Psoas muscle (tissue), 8 donors: Measurements from ENCODE around the gene FECH. TPM values are rescaled to one million over a fixed set of nuclear protein-coding genes. Genes with fewer than 3 reads are reported as not detected.

Source experiments
- ATAC-seq, 4 donors: fragments of 200-7000 bp; cut with Tn5 transposase; one replicate each; pipeline ENCODE4 v1.9.1; 2020; ENCODE audit warnings: moderate library complexity in 3 of 4, mild to moderate bottlenecking in 2 of 4
- DNase-seq, 2 donors: peaks; one replicate each; pipeline ENCODE4 v3.0.0-alpha.2; 2020
- H3K27ac ChIP-seq: fragments of 200-600 bp; one replicate; pipeline ENCODE4 v1.8.0; 2022
- H3K27me3 ChIP-seq, 3 donors: fragments of 200-600 bp in 1 of 3; one replicate each; pipeline versions ENCODE4 v1.6.1 to v1.8.0; 2013 to 2022; ENCODE audit warnings: low read length in 2 of 3, mild to moderate bottlenecking in 2 of 3, moderate library complexity in 1 of 3; ENCODE audit not compliant: insufficient read depth in 3 of 3
- H3K36me3 ChIP-seq, 2 donors: fragments of 200-600 bp in 1 of 2; one replicate each; pipeline versions ENCODE4 v1.6.1 to v1.8.0; 2013 to 2022; ENCODE audit warnings: low read depth in 1 of 2, mild to moderate bottlenecking in 1 of 2, moderate library complexity in 1 of 2; ENCODE audit not compliant: insufficient read depth in 1 of 2
- H3K4me1 ChIP-seq: fragments of 200-600 bp; one replicate; pipeline ENCODE4 v1.8.0; 2022
- H3K4me3 ChIP-seq: fragments of 200-600 bp; one replicate; pipeline ENCODE4 v1.8.0; 2022; ENCODE audit warnings: mild to moderate bottlenecking
- H3K9me3 ChIP-seq: fragments of 200-600 bp; one replicate; pipeline ENCODE4 v1.8.0; 2022
- CTCF ChIP-seq: fragments of 200-600 bp; IDR thresholded peaks from one replicate; pipeline ENCODE4 v1.8.0; 2022; ENCODE audit warnings: antibody characterized with exemption
- WGBS, 3 donors: extraction: QIAGEN DNeasy Blood & Tissue Kit; methylation state at CpG; one replicate each; pipeline versions ENCODE4 v1.1.6 to v1.1.7; 2013; 5-methylcytosine and 5-hydroxymethylcytosine counted together
- intact Hi-C, 2 donors: fragments of 100-400 bp; cut with DNase I; formaldehyde crosslinking; loops; one replicate each; pipeline versions ENCODE4 v1.11.0 to v1.14.2; 2022
- polyA plus RNA-seq, 3 donors: library from polyadenylated mRNA; stranded (reverse); fragments of 200-250 nt; gene quantifications; one replicate each; pipeline ENCODE4 v1.2.3, GENCODE V29; 2013
- total RNA-seq, 4 donors: library from RNA; stranded (reverse); fragmentation: NEBNext Ultra II Directional in 2 of 4; extraction: Animal tissue kit (Norgen Biotek cat#: 25700) in 2 of 4; gene quantifications; one replicate each; pipeline versions ENCODE4 v1.2.1 to v1.2.4, GENCODE V29; 2021 to 2023
- donor health status: healthy with polysubstance abuse.
- donor health status: DM: no; HTN: no; CAD: no; lungs with moderate emphysema.
- donor health status: Bipolar disorder and iron deficiency.
- donor health status: healthy.
- donor health status: DM: yes; HTN: yes; CAD: no.
- donor health status: DM: no; HTN: no; CAD: no.
- donor health status: DM: no; HTN: no; CAD: no.
- donor health status: DM: yes; HTN: yes; CAD: no.

Gene FECH
- total and polyA plus RNA-seq, 7 donors = 14.4 to 59.7 (median 42.2) TPM

GRCh38 chr18:57561261-57561660, 25.2 kb downstream of the FECH start:
- no peak for TF ChIP-seq CTCF
- no peaks in the 10 kb centered on the region for H3K9me3 ChIP-seq
- no peaks in the 10 kb centered on the region for H3K4me1 ChIP-seq
- no peak overlapping the region for H3K4me3 ChIP-seq
- H3K36me3 ChIP-seq = peaks cover 6 to 79% of the 10 kb centered on the region in 2 donors
- DNase-seq (no peak), ATAC-seq (no peak)
- intact Hi-C loops = loop anchor here in 1 of 2 donors (5.0 kb wide), 2 partner anchors 694 to 809 kb away; no protein-coding TSS in a partner anchor
- H3K27ac ChIP-seq = no peak overlapping the region
- no peaks in the 10 kb centered on the region for H3K27me3 ChIP-seq
- 93 to 94% (median 93%) methylated on average over 6 of the region's 6 CpGs for WGBS, 3 donors

DNA sequence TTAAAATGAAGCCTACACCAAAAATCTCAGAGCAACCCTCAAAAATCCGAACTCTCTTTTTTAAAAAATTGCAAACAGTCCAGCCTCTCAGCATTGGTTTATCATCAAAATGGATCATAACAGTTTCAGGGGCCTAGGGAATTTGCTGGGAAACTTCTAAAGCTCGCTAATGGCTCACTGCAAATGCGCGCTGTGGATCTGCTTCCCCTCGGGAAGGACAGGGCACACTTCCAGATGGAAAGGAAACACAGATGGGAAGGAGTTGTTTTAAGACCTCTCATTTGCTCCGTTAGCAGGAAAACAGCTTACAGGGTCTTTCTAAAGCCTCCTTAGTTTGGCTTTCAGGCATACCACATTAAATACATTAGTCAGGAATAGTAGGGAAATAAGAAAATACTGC, 27.2 kb downstream of the FECH start:
- intact Hi-C loops = loop anchor here in 1 of 2 donors (5.0 kb wide), 1 partner anchor 48 kb away; no protein-coding TSS in a partner anchor
- DNase-seq (no peak), ATAC-seq (no peak)
- Histone ChIP-seq H3K4me3 (no peak overlapping the region), H3K27ac (no peak overlapping the region), H3K27me3 (no peaks in the 10 kb centered on the region), H3K36me3 (peaks cover 7 to 78% of the 10 kb centered on the region in 2 donors), H3K9me3 (no peaks in the 10 kb centered on the region), H3K4me1 (no peaks in the 10 kb centered on the region)
- no peak for TF ChIP-seq CTCF
- WGBS, 3 donors = 52% methylated on average over 6 of the region's 6 CpGs

DNA sequence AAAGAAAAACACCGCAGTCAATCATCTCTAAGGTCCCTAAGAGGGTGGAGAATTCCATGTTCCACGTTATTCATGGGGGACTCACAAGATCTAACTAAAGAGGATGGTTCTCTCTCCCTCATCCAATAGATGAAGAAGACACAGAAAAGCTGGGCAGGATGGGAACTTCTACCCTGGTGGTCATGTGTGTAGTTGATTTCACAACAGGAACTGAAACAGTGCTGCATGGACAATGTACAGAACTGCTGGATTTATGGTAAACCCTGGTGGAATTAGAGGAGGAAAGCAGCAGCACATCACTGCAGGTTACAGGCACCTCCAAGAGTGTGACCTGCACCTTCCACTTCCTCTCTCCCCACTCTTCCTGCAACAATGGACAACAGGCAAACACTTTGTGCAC, 31.4 kb downstream of the FECH start:
- intact Hi-C loops = loop anchor here in 1 of 2 donors (5.0 kb wide), 1 partner anchor 52 kb away; no protein-coding TSS in a partner anchor
- 89 to 94% (median 92%) methylated on average over 2 of the region's 2 CpGs for WGBS, 3 donors
- H3K27ac ChIP-seq = no peak overlapping the region
- no peaks in the 10 kb centered on the region for H3K4me1 ChIP-seq
- DNase-seq = no peak
- no peak for TF ChIP-seq CTCF
- no peak for ATAC-seq
- no peaks in the 10 kb centered on the region for H3K9me3 ChIP-seq
- no peak overlapping the region for H3K4me3 ChIP-seq
- H3K36me3 ChIP-seq = peaks cover 13 to 94% of the 10 kb centered on the region in 2 donors
- H3K27me3 ChIP-seq = no peaks in the 10 kb centered on the region

GRCh38 chr18:57550510-57550909, 36.0 kb downstream of the FECH start:
- no peak overlapping the region for H3K4me3 ChIP-seq
- intact Hi-C loops = no loop called here
- no peaks in the 10 kb centered on the region for H3K9me3 ChIP-seq
- ATAC-seq = no peak
- 73 to 77% (median 73%) methylated on average over 10 of the region's 10 CpGs for WGBS, 3 donors
- DNase-seq = no peak
- no peak overlapping the region for H3K27ac ChIP-seq
- no peaks in the 10 kb centered on the region for H3K27me3 ChIP-seq
- TF ChIP-seq CTCF = no peak
- H3K4me1 ChIP-seq = no peaks in the 10 kb centered on the region
- H3K36me3 ChIP-seq = peaks cover 13 to 61% of the 10 kb centered on the region in 2 donors

- no peak overlapping the region for H3K4me3 ChIP-seq
- no peak overlapping the region for H3K27ac ChIP-seq
These were observed 39.2 kb downstream of the FECH start for GRCh38 chr18:57547260-57547659.

More at GRCh38 chr18:57547260-57547659, 39.2 kb downstream of the FECH start:
- 76 to 85% (median 82%) methylated on average over 4 of the region's 4 CpGs for WGBS, 3 donors
- DNase-seq (no peak), ATAC-seq (no peak)
- peaks cover 3 to 30% of the 10 kb centered on the region in 2 donors for H3K36me3 ChIP-seq
- no peaks in the 10 kb centered on the region for H3K9me3 ChIP-seq
- intact Hi-C loops = no loop called here
- no peaks in the 10 kb centered on the region for H3K27me3 ChIP-seq
- no peak for TF ChIP-seq CTCF
- H3K4me1 ChIP-seq = no peaks in the 10 kb centered on the region
